ENCODE data around the gene MIA.
"Not testable (repeated sequence)": the region's sequence is repeated elsewhere in the genome, so short reads cannot be mapped to it uniquely, and the experiment has no call there.

Gene MIA

DNA sequence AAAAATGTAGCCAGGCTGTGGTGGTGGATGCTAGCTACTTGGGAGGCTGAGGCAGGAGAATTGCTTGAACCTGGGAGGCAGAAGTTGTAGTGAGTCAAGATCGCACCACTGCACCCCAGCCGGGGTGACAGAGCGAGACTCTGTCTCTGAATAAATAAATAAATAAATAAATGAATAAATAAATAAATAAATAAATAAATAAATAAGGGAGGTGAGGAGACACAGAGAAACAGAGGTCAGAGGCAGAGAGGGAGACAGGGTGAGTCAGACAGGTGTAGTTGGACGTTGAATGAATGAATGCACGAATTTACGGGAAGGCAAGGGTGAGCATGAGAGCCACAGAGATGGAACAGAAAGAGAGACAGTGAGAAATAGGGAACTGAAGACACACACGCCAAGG lies 5.8 kb downstream of the MIA start:
- no peak for DNase-seq

DNA sequence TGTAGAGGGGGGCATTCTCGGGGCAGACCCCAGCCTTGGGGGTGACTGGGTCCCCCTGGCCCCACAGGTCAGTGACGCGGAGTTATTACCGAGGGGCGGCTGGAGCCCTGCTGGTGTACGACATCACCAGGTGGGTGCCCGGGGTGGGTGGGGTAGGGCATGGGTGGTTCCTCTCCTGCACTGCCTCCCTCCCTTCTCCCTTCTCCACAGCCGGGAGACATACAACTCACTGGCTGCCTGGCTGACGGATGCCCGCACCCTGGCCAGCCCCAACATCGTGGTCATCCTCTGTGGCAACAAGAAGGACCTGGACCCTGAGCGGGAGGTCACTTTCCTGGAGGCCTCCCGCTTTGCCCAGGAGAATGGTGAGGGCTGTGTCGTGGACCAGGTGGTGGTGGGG lies 8.4 kb downstream of the MIA start:
- no peak for DNase-seq

DNA sequence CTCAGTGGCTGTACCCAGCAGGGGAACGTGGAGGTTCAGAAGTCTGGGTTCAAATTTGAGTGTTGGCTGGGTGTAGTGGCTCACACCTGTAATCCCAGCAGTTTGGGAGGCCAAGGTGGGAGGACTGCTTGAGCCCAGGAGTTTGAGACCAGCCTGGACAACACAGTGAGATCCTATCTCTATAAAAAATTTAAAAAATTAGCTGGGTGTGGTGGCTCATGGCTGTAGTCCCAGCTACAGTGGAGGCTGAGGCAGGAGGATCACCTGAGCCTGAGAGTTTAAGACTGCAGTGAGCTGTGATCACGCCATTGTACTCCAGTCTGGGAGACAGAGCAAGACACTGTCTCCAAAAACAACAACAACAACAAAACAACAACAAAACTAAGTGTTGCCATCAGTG lies 8.8 kb downstream of the MIA start:
- not testable (repeated sequence) for DNase-seq

DNA sequence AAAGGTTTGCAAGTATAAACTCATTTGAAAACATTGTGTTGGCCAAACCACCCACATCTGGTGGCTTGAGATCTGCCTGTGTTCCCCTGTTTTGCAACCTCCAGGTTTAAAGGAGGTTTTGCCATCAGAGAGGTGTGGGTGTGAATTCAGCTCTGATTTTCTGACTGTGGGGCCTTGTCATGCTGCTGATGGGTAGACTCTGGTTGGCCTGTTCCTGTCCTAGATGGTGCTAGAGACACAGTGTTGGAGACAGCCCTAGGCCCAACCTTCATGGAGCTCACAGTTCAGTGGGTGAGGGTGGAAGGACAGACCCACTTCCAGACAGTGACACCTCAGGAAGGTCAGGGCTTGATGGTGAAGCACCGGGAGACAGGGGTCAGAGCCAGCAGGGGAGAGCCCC lies 10.2 kb downstream of the MIA start:
- DNase-seq: no peak

DNA sequence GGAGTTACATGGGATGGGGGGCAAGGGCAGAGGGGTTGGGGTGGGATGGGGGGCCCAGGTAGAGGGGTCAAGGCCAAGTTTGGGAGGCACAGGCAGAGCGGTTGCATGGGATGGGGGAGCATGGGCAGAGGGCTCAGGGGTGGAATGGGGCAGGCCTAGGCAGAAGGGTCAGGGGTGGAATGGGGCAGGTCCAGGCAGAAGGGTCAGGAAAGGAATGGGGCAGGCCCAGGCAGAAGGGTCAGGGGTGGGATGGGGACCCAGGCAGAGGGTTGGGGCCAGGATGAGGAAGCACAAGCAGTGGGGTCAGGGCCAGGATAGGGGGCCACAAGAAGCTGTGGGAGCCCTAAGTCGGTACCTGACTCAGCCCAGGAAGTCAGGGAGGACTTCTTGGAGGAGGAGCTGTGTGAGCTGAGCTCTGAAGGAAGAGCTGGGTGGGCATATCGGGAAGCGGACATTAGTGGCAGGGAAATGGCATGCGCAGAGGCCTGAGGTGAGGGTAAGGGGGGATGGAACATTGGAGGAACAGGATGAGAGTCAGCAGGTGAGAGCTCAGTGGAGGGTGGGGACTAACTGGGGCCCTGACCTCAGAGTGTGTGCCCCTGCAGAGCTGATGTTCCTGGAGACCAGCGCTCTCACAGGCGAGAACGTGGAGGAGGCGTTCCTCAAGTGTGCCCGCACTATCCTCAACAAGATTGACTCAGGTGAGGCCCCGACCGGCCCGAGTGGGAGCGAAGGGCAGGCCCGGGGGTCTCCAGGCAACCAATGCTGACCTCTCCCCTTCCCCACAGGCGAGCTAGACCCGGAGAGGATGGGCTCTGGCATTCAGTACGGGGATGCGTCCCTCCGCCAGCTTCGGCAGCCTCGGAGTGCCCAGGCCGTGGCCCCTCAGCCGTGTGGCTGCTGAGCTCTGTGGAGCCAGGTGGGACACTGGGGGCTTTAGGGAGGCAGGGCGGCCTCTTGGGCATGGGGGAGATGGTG lies 11.0 kb downstream of the MIA start:
- no peak for DNase-seq

DNA sequence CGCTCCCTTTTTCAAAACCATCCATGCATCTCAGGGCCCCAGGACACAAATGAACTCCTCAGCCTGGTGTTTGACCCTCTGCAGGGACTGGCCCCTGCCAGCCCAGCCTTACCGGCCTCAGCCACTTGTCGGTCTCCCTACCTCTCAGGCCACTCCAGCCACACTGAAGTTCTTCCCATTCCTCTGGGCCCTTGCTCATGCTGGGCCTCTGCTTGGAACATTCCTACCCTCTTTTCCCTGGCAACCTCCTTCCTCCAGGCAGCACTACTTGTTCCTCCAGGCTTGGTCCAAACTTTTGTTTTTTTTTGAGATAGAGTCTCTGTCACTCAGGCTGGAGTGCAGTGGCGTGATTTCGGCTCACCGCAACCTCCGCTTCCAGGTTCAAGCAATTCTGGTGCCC lies 16.0 kb downstream of the MIA start:
- no peak for DNase-seq

DNA sequence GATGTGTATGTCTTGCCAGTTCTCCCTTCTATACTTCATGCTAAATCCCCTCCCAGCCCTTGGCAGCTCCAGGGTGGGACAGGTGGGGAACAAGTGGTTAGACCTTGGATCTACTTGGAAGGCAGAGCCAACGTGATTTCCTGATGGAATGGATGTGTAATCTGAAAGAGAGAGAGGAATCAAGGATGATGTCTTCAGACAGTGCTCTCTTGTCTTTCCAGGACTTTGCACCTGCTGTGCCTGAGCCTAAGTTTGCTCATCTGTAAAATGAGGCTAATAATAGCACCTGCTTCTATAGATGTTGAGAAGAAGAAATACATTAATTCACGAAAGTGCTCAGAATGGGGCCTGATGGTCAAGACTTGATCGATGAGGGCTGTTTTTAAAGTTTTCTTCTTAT lies 16.7 kb downstream of the MIA start:
- no peak for DNase-seq

DNA sequence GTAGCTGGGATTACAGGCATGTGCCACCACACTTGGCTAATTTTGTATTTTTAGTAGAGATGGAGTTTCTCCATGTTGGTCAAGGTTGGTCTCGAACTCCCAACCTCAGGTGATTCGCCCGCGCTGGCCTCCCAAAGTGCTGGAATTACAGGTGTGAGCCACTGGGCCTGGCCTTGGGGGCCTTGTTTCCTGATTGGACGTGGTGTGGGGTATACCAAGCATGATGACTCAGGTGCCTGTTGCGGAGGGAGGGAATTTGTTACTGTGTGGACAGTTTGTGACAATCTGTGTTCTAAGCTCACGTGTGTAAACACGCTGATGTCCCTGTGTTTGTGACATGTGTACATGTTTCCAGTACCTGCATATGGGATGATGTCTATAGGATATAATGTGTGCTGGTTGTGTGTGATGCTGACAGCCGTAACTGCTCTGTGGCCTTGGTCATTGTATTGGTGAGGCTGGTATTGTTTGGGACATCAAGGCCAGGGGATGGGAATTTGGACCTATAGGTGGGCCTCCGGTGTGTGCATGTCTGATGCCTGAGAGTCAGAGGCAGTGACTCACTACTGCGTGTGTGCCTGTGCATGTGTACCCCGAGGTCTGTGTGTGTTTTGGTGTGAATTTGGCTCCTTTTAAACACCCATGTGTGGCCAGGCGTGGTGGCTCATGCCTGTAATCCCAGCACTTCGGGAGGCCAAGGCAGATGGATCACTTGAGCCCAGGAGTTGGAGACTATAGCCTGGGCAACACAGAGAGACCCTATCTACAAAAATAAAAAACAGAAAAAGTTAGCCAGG lies 22.0 kb downstream of the MIA start:
- no peak for DNase-seq

DNA sequence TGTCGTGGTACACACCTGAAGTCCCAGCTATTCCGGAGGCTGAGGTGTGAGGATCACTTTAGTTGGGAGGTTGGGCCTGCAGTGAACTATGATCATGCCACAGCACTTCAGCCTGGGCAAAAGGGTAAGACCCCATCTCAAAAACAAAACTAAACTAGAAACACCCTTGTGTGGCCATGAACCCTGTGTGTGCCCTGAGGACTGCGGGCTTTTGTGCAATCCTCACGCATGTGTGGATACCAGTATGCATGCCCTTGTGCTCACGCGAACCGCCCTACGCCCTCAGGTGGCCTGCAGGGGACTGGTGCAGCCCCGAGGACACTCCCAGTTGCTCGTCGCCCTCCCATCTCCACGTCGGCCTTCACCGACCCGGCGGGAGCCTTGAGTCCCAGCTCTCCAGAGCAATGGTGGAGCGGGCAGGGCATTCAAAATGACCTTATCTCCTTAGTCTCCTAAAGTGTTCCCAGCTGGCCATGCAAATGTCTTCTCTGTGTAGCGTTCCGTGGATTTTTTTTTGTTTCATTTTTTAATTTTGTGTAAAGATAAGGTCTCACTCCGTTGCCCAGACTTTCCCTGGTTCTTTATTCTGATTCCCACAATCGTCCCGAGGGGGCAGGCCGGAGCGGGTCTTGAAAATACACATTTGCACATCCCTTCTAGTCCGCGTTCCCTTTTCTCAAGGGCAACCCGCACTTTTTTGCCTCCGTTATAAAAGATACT lies 22.8 kb downstream of the MIA start:
- peak; percentile 95 for DNase-seq

DNA sequence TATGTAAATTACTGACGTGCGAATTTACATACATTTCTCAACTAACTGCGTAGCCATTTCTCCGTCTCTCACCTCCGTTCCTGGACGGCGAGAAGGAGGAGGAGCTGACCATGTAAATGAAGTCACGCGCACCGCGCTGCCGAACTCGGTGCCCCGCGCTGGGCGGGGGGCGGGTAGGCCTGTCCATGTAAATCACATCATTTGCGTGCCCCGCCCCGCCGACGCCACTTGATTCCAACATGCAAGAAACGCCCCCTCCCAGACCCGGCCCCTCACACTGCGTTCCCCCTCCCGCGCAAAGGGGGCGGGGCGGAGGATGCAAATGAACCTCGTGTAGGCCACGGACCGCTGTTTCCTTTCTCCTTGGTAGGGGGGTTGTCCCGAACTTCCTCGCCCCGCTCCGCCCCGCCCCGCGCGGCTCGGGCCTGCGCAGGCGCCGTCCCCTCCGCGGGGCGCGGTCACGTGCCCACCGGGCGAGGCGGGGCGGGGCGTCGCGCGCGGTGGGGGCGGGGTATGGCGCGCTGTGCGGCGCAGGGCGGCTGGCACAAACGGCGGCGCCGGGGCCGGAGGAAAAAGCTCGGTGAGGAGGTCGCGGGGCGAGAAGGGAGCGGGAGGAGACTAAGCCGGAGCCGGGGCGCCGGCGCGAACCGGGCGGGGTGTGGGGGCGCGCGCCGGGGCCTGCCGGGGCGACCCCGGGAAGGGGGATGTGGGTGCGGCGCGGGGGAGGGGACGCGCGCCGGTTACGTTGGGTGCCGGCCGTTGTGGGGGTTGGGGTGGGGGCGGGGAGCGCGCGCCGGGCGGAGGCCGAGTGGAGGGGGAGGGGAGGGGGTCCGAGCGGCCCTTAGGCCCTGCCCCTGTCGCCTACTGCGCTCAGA lies 23.6 kb downstream of the MIA start, which contains the start of gene EGLN2:
Gene EGLN2, plus strand, starts transcription at position 509 of the 875 bp plus-strand sequence. CDS start 1,382 bp downstream, outside the sequence.
- DNase-seq: peak; percentile 100

DNA sequence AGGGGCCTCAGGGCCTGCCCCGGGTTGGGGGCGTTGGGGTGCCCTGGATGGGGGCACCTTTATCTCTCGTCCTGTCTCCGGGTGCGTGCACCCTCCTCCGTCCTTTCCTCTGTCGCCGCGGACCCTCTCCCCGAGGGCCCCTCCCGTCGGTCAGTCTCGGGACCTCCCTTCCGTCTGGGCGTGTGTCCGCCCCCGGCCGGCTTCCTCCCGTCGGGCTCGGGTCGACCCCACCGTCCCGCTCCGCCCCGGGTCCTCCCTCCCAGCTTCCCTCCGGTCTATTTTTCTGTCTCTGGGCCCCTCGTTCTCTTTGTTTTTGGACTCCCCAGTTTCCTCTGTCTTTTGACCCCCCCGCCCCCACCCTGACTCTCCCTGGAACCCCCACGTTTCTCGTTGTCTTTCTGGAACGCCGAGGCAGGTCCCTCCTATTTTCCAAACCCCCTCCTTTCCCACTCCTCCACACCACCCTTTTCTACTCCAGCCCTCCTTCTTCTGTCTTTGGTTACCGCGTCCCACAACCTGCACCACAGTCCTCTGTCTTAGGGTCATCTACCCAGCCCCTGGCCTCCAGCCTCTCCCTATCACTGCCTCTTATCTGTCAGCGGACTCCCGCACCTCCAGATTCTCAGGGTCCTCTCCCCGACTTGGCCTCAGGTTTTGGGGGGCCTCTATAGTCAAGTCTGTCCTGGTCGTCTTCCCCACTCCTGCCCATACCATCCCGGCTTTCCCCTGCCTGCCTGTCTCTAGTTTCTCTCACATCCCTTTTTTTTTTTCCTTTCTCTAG lies 24.4 kb downstream of the MIA start:
- peak; percentile 49 for DNase-seq

DNA sequence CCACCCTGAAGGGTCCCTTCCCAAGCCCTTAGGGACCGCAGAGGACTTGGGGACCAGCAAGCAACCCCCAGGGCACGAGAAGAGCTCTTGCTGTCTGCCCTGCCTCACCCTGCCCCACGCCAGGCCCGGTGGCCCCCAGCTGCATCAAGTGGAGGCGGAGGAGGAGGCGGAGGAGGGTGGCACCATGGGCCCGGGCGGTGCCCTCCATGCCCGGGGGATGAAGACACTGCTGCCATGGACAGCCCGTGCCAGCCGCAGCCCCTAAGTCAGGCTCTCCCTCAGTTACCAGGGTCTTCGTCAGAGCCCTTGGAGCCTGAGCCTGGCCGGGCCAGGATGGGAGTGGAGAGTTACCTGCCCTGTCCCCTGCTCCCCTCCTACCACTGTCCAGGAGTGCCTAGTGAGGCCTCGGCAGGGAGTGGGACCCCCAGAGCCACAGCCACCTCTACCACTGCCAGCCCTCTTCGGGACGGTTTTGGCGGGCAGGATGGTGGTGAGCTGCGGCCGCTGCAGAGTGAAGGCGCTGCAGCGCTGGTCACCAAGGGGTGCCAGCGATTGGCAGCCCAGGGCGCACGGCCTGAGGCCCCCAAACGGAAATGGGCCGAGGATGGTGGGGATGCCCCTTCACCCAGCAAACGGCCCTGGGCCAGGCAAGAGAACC lies 25.1 kb downstream of the MIA start:
- DNase-seq: no peak

DNA sequence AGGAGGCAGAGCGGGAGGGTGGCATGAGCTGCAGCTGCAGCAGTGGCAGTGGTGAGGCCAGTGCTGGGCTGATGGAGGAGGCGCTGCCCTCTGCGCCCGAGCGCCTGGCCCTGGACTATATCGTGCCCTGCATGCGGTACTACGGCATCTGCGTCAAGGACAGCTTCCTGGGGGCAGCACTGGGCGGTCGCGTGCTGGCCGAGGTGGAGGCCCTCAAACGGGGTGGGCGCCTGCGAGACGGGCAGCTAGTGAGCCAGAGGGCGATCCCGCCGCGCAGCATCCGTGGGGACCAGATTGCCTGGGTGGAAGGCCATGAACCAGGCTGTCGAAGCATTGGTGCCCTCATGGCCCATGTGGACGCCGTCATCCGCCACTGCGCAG lies 25.7 kb downstream of the MIA start:
- no peak for DNase-seq

DNA sequence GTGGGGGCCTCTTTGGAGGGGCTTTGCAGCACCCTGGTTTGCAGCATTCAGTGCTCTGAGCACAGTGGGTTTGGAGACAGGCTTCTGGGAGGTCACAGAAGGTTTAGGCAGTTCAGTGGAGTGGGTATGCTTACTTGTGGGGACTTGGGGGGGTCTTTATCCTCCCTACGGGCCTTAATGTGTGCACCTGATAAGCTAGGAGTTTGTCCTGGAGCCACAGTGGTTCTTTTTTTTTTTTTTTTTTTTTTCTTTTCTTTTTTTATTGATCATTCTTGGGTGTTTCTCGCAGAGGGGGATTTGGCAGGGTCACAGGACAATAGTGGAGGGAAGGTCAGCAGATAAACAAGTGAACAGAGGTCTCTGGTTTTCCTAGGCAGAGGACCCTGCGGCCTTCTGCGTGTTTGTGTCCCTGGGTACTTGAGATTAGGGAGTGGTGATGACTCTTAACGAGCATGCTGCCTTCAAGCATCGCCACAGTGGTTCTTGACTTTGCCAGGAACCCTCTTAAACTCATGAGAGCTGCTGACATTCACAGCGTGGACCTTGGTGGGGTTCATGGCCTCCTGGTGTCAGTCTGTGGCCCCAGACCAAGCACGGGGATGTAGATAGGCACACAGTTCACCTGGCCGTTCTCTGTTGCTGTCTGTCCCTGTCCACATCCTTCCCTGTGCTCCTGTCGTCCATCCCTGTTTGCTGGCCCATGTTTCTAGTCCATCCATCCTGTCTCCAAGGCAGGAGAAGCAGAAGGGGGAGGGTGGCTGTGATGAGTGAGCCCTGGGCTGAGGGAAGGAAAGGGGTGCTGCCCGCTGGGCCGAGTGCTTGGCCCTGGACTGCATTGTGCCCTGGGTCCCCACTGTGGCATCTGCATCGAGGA lies 26.3 kb downstream of the MIA start:
- peak; percentile 60 for DNase-seq

DNA sequence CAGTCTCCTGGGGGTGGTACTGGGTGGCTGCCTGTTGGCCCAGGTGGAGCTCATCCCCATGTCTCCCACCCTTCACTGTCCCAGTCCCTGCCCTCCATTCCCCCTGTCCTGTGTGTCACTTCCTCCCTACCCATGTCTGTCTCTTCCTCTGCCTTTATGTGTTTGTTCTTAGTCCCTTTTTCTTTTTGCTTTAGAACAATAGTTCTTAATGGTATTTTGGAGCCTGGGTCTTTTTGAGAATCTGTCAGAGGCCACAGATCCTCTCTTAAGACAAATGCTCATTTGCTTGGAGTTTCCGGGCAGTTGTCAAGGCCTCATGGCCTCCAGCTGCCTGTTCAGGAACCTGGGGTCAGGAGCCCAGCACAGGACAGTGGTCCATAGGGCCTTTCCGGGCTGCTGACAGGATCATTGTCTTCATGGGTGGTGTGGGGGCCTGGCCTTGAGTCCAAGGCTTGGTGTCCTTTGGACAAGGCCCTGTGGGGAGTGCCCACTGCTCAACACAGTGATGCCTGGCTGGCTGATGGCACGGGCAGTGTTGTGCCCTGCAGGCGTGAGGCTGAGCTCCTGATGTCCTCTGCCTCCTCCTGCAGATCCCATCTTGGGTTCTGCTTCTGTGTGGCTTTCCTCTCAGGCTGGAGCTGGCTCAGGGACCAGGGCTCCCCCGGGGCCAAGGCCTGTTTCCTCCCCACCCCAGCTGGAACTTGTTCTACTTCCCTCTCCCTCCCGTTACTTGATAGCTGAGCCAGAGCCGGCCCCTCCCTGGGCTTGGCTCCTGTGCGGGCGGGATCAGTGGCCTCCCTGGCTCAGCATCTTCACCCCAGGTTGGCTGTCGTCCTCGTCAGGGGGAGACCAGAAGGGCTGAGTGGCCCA lies 27.2 kb downstream of the MIA start:
- peak; percentile 69 for DNase-seq

DNA sequence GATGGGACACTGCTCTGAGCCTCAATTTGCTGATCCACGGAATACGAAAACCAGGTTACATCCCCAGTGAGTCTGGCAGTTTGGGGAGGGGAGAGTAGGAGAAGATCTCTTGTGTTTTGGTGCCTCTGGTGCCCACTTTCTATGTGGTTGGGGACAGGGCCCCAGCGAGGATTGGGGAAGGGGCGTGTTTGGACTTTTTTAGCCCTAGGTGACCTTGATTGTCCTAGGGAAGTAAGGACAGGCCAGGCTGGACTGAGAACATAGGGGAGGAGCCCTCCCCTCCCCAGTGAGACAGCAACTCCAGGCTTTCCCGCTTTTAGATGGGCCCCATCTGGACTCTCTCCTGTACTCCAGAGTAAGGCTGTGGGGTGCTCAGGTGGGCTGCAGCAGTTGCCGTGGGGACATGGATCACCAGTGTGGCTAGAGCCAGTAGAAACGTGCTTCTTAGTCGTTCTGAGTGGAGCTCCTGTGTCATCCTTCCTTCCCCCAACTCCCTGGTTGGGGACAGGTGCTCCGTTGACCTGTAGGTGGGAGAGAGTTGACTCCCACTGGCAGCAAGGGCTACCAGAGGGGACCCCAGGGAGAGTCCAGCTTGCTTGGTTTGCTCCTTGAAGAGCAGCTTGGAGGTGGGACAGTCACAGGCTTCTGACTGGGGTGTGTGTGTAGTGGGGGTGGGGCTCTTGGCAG lies 28.0 kb downstream of the MIA start:
- no peak for DNase-seq

DNA sequence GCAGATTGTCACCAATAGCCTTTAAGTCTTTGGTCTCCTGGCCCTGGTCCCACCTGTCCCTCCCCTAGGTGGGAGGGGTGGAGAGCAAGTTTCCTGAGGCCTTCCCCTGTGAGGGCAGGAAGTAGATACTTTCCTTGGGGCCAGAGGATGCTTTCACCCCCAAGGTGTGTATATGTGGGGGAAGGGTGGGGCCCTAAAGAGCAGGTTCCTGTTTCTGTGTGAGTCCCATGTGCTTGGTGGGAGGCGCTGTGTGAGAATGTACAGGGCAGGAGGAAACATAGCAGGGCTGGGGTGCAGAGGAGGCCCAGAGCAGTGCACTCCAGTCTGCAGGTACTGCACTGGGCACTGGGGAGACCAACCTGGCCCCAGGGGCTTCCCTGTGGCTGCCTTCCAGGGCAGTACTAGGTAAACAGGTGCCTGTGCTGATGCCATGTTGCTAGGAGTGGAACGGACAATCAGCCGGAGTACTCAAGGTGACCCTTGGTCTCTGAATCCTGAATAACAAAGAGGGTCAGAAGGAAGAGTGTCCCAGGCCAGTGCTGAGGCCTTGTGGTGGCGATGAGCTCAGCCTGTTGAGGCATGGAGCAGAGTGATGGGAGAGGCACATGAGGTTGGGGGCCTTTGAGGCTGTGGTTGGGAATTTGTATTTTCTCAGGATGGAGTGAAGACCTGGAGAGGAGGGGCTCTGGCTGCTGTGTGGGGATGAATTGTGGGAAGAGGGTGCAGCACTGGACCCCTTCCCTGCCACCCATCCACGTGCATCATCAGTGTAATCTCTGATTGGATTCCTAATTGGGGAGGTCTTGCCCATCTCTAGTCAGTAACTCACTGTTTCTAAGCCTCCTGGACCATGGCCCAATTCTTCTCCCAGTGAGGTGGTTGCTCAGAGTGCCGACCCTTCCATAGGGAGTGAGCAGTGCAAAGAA lies 28.8 kb downstream of the MIA start:
- DNase-seq: peak; percentile 62

All from hematopoietic multipotent progenitor cell treated with erythropoietin and hydrocortisone succinate and interleukin-3 and kit ligand, for 6 days (in vitro differentiated cells).